ENCODE results near the gene TTLL11. TPM values are rescaled to one million over a fixed set of nuclear protein-coding genes. Genes with fewer than 3 reads are reported as not detected.
A peak's percentile ranks its signal among the peaks of the same experiment; 100 is the strongest.

Gene TTLL11
- total and polyA plus RNA-seq, 2 experiments from 2014 or later, result 0.57 to 1.4 TPM

- peak; percentile 29 for TF ChIP-seq CTCF (conservative IDR thresholded peaks at IDR 0.05; ENCODE audit: low read depth in 2 of 2)
- no peak for TF ChIP-seq NANOG (IDR thresholded peaks at IDR 0.05; ENCODE audit: borderline replicate concordance)
- TF ChIP-seq STAT1 (IDR thresholded peaks at IDR 0.05; ENCODE audit: unreplicated experiment), result no peak
- no peak for TF ChIP-seq ZNF114 (CRISPR knock-in tag; IDR thresholded peaks at IDR 0.05)
Observed at GRCh38 chr9:121935739-121936138, 157.4 kb downstream of the TTLL11 start (continued).

- Mint-ChIP-seq H3K9me3 (no peaks in the 10 kb centered on the region), H3K4me3 (no peak overlapping the region)
- no peak for TF ChIP-seq ZNF114 (CRISPR knock-in tag; IDR thresholded peaks at IDR 0.05)
- TF ChIP-seq JUNB (IDR thresholded peaks at IDR 0.05; ENCODE audit: unreplicated experiment), result no peak
- TF ChIP-seq CREB1 (CRISPR knock-in tag; IDR thresholded peaks at IDR 0.05; ENCODE audit: low read depth), result no peak
- TF ChIP-seq EZH2phosphoT487 (IDR thresholded peaks at IDR 0.05; ENCODE audit: unreplicated experiment), result no peak
- no peak for TF ChIP-seq NANOG (IDR thresholded peaks at IDR 0.05; ENCODE audit: borderline replicate concordance)
- no peak for TF ChIP-seq STAT1 (IDR thresholded peaks at IDR 0.05; ENCODE audit: unreplicated experiment)
- no peak for TF ChIP-seq ZNF331 (CRISPR knock-in tag; IDR thresholded peaks at IDR 0.05; ENCODE audit: low read depth)
- TF ChIP-seq CTCF (conservative IDR thresholded peaks at IDR 0.05; ENCODE audit: low read depth in 2 of 2), result no peak
- TF ChIP-seq ETS1 (IDR thresholded peaks at IDR 0.05), result no peak
- no peak for TF ChIP-seq ZNF462 (CRISPR knock-in tag; IDR thresholded peaks at IDR 0.05)
Observed at GRCh38 chr9:121930956-121931355, 162.2 kb downstream of the TTLL11 start.

More at GRCh38 chr9:121930956-121931355, 162.2 kb downstream of the TTLL11 start:
- H3K4me2 ChIP-seq, result no peak overlapping the region
- H4K20me1 ChIP-seq (replicated peaks; ENCODE audit: insufficient read depth), result no peaks in the 10 kb centered on the region
- no peak overlapping the region for H3K27ac ChIP-seq (ENCODE audit: low read depth)
- H3K4me1 Mint-ChIP-seq, result peaks cover 7% of the 10 kb centered on the region
- DNase-seq (ENCODE audit: low spot score) (no peak), ATAC-seq (no peak)
- peak overlapping the region; percentile 49; the same call in 1 of the 2 replicates for H2AFZ ChIP-seq
- H3K4me1 ChIP-seq (ENCODE audit: insufficient read depth), result no peaks in the 10 kb centered on the region
- no peaks in the 10 kb centered on the region for H3F3A ChIP-seq (replicated peaks; ENCODE audit: low read depth)
- H3K27ac Mint-ChIP-seq, result no peak overlapping the region
- H3K36me3 Mint-ChIP-seq (ENCODE audit: low read depth), result no peaks in the 10 kb centered on the region
- no peak overlapping the region for H3K4me3 ChIP-seq
- no peaks in the 10 kb centered on the region for H3K27me3 Mint-ChIP-seq (ENCODE audit: insufficient read depth, low read depth, poor library complexity)
- H3K9me2 ChIP-seq (ENCODE audit: insufficient read depth), result no peaks in the 10 kb centered on the region
- H3K79me2 ChIP-seq (replicated peaks; ENCODE audit: insufficient read depth), result no peaks in the 10 kb centered on the region
- no peaks in the 10 kb centered on the region for H3K36me3 ChIP-seq (ENCODE audit: insufficient read depth)
- H3K27me3 ChIP-seq (ENCODE audit: insufficient read depth), result no peaks in the 10 kb centered on the region
